NCI-H128 (cell line): ENCODE data around the gene CHRND.

Source experiments
- DNase-seq: peaks from one replicate; lab custom pipeline; 2025; ENCODE audit not compliant: unreplicated experiment; lab: John Stamatoyannopoulos, UW

The CHRND gene

GRCh38 chr2:232487385-232488096 lies 38.4 kb upstream of the CHRND start, which contains the start of gene ECEL1:
TSS of gene ECEL1 (minus strand) at chr2:232487834. CDS start at chr2:232486653, 1,181 bp downstream.
- DNase-seq: no peak

- DNase-seq: no peak
Measured at GRCh38 chr2:232488097-232488711, 37.8 kb upstream of the CHRND start.

DNA sequence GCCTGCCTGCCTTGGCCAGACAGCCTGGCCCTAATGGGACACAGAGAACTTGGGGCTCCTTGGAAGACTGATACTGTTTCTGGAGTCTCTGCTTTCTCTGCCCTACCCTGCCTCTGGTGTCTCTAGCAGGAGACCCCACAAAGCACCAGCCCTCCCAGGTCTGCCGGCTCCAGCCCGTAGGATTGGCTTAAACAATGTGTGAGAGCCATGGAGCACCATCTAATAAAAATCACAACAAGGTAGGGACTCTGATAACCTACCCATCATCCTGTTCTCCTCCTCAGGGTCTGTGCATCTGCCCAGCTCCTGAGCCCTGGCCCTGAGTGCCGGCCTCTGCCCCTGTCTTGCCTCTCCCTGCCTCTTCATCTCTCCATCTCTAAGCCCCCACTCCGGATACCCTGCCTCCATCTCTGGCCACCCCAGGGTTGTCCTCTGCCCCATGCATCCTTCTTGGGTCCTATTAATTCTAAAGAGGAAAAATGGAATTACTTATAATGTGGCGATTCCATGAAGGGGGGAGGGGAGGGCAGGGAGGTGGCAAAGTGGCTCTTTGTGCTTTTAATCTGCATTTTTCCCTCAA lies 37.1 kb upstream of the CHRND start:
- no peak for DNase-seq

- no peak for DNase-seq
Measured at GRCh38 chr2:232489516-232490220, 36.3 kb upstream of the CHRND start.

DNA sequence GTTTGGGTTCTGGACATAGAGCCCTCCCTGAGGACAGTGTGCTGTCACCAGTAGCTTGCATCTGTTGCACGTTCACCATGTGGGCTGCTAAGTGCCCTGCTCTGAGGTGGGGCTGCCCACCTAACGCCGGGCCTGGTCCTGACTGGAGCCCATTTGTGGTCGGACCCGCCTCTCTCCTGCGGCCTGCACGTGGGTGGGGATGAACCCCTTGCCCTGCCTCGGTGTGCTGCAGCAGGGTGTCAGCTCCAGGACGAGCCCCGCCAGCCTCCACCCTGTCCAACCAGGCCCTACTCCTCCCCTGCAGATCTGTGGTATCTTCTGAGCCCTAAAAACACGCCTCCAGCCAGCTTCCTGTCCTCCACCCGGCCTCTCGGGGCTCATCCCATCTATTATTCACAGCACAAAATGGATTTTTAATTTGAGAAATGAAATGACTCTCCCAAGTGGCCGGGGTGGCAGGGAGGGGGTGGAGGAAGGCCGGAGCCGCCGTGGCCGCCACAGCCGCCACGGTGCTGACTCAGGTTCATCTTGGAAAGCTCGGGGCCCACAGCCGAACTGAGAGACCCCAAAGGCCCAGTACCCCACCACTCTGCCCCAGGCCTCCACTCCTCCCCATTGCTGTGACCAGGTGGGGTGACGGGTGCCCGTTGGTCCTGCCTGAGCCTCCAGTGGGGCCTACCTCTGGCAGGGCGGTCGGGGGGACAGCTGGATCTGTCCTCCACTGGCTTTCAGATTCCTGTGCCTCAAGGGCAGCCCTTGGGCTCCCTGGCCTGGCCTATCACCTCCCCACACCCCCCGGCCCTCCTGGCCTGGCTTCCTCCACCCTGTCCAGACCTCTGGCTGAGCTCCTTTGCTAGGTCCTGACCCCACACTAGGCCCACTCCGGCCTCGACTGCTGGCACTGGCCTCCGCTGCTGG lies 35.5 kb upstream of the CHRND start:
- no peak for DNase-seq

GRCh38 chr2:232491139-232491780 lies 34.7 kb upstream of the CHRND start:
- no peak for DNase-seq

GRCh38 chr2:232492236-232492848 lies 33.6 kb upstream of the CHRND start:
- DNase-seq: no peak

- no peak for DNase-seq
Measured at GRCh38 chr2:232492963-232493700, 32.8 kb upstream of the CHRND start.

DNA sequence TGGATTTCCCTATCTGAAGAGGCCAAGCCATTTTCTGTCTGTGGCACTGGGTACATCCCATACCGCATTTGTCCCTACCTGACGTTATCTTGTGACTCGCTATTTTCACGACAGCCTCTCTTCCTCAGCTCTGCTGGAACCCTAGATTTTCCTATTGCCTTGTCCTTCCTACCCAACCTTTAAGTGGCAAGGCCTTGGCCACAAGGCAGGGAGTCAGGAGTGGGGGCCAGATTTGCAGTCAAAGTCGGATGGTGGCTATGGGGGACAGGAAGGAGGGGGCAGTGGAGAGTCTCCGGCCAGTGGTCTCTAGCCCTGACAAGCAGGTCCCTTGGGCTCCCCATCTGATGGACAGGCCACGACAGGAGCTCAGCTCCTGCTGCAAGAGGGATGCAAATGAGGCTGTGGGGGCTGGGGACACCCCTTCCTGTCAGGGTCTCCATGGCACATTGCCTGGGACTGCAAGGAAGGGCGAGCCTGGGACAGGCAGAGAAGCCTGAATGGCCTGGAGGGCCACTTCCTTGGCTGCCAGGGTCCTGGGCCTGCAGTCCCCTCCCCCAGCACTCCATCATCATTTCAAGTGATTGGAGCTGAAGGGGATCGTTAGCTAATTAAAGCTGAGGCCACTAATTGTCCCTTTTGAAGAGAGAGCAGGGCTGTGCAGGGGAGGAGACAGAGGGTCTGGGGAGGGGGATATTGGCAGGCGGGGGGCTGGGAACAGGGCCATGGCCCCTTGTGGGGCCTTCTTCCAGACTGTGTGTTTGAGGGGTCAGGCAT lies 32.1 kb upstream of the CHRND start:
- no peak for DNase-seq

DNA sequence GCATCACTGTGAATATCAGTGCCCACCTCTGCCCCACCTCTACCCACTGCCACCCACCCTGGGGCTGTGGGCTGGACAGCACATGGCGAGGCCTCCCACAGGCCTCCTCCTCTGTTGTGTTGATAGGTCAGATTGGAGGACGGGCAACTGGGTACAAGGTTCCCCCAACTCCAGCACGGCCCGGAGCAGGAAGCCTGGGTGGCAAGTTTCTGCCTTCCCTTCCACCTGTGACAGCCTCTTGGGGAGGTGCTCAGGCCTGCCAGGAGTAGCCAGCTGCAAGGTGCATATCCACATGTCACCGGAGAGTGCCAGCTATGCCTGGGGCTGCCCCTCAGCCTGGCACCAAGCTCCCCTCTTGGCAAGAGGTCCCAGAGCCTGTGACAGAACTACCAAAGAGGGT lies 31.4 kb upstream of the CHRND start:
- no peak for DNase-seq

DNA sequence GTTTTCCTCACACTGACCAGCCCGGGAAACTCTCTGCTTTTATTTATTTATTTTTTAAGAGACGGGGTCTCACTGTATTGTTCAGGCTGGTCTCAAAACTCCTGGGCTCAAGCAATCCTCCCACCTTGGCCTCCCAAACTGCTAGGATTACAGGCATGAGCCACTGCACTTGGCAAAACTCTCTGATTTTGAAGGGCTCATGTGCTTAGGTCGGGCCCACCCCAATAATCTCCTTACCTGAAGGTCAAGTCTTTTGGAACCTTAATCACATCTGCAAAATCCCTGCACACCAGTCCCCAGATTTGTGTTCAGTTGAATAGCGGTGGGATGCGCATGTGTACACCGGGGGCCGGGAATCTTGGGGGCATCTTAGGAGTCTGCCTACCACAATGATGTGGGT lies 30.7 kb upstream of the CHRND start:
- DNase-seq: no peak

- DNase-seq: no peak
Measured at GRCh38 chr2:232496501-232497270, 29.3 kb upstream of the CHRND start.

- no peak for DNase-seq
Measured at GRCh38 chr2:232497348-232497747, 28.6 kb upstream of the CHRND start.

DNA sequence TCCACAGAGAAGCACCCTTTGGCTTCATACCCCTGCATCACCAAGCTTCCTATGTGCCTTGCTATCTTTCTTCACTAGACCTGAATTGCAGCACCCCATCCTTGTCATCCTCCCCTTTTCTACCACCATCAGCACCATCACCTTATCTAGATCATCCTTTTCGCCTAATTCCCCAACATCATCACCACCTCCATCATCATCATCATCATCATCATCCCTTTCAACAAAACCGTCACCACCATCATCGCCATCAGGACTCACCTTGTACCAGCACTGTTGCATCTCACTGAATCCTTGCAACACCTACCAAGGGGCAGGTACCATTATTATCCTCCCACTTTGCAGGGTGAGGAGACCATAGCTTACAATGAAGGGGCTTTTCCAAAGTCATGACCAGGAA lies 27.5 kb upstream of the CHRND start:
- DNase-seq: no peak

GRCh38 chr2:232501331-232501771 lies 24.6 kb upstream of the CHRND start:
- no peak for DNase-seq

DNA sequence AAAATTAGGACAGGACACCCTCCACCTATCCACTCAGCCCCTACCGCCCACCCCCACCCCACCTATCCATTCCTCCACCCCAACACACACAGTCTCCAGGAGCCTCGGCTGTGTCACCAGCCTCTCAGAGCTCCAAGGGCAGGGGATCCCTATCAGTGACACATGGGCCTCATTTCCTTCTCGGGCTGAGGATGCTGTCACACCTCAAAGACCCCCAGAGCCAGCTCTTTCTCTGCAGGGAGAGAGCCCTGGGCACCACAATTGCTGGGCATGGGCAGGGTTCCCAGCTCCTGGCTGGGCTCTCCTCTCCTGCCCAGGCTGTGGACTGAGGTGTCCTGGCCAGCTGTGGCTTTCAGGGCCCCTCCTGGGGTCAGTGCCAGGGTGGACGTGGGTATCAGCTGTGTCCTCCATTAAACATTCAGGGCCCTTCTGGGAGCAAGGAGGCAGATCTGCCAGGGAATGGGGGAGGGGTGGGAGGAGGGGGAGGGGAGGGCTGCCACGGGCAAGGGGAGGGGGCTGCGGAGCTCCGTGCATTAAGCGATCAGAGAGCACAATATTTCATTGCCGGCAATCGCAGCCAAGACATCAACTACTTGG lies 24.1 kb upstream of the CHRND start:
- DNase-seq: no peak

DNA sequence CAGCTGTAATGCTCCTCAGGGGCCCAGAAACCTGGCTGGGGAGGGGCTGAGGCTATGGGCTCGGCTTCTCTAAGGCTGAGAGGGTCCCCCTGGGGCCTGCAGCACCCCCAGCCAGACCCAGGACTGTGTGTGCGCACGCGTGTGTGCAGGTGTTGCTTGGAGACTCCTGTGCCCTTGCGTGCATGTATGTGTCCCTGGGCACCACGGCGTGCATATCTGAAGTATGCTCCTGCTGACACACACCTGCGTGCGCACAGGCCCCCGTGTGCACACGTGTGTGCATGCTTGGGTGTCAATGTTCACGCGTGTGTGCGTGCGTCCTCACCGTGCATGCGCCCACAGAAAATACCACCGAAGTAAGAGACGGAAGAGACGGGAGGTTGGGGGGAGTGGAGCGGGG lies 23.4 kb upstream of the CHRND start:
- DNase-seq: no peak
